ENCODE measurements around the gene RNF157.

The RNF157 gene

DNA sequence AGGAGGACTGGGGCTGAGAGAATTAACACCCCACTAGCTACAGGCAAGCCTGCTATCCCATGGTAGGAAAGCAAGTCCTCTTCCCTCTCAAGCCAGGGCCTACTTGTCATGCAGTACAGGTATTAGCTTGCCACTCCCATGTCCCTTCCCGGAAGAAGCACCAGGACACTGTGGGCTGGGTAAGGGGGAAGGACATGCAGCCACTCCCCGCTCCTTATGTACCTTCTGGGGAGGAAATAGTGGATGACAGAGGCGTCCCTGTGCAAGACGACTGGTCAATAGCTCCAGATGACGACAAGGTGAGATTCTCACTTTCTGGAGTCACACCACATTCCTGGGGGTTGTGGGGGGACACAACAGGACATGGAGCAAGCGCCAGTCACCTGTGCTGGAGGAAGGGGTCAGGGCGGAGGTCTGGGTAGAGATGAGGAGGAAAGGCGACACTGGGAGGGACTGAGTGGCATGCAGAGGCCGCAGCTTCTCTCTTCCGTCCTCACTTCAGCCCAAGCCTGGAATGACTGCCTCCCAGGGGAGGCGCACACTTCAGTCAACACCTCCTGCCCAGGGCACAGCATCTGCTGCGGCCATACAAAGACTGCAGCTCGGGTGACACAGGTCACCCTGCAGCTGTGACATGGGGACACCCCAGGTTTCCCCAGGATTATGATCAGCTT, 84.2 kb downstream of the RNF157 start:
- DNase-seq (ENCODE audit: low spot score) = no peak

DNA sequence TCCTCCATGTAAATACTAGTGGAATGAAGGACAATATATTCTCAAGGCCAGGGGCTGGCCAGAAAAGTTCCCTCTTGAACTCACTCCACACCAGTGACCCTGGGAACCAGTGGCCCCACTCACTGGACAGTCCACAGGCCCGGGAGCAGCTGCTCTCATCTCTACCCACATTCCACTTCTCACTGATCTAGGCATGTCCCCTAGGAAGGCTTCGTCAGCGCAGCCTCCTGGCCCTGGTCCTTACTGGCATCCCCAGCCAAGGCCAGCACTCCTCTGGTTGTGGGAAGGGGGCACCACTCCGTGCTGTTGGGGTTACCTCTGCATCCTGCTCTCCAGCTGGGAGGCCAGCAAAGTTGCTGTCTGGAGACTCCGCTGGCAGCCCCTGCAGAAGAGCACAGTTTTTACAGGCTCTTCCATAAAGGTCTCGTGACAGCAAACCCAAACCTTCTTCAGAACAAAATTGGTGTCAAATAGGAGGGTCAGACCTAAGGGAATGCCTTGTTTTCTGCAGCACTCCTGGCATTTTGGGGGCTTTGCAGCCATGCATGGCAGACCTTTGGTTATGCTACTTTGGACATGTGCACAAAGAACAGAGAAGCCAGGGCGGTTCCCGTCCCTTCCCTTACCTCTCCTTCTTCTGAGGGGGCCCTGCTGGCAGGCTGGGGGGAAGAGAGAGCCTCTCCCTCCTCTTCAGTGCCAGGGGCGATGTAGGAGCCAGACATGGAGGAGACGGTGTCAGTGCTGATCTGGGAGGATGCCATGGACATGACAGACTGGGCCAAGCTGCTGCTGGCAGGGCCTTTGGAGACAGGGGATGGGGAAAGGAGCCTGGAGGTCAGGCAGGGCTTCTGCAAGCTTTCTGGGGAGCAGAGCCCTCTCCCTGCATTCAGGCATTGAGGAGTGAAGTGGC, 85.1 kb downstream of the RNF157 start:
- DNase-seq (ENCODE audit: low spot score) = no peak

GRCh38 chr17:76154292-76154691, 86.0 kb downstream of the RNF157 start:
- no peak for DNase-seq (ENCODE audit: low spot score)

GRCh38 chr17:76153640-76154039, 86.7 kb downstream of the RNF157 start:
- DNase-seq (ENCODE audit: low spot score) = no peak

- DNase-seq (ENCODE audit: low spot score) = no peak
Measured at GRCh38 chr17:76153202-76153601, 87.1 kb downstream of the RNF157 start.

- DNase-seq (ENCODE audit: low spot score) = no peak
Measured at GRCh38 chr17:76152591-76152990, 87.7 kb downstream of the RNF157 start.

GRCh38 chr17:76151896-76152454, 88.3 kb downstream of the RNF157 start:
- no peak for DNase-seq (ENCODE audit: low spot score)

- no peak for DNase-seq (ENCODE audit: low spot score)
Measured at GRCh38 chr17:76150712-76151622, 89.3 kb downstream of the RNF157 start.

GRCh38 chr17:76149214-76149613, 91.1 kb downstream of the RNF157 start:
- DNase-seq (ENCODE audit: low spot score) = no peak

DNA sequence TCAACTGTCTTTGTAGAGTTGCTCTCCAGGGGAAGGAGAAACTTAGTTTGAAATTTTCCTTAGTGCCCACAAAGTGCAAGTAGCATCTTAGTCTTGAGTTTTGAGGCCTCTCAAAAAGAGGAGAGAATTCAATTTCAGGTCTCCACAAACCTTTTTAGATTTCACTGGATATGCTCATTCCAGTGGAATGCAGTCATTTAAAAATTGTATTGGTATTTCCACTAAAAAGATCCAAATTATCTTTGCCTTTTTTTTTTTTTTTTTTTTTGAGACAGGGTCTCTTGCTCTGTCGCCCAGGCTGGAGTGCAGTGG, 92.3 kb downstream of the RNF157 start:
- DNase-seq (ENCODE audit: low spot score) = no peak

DNA sequence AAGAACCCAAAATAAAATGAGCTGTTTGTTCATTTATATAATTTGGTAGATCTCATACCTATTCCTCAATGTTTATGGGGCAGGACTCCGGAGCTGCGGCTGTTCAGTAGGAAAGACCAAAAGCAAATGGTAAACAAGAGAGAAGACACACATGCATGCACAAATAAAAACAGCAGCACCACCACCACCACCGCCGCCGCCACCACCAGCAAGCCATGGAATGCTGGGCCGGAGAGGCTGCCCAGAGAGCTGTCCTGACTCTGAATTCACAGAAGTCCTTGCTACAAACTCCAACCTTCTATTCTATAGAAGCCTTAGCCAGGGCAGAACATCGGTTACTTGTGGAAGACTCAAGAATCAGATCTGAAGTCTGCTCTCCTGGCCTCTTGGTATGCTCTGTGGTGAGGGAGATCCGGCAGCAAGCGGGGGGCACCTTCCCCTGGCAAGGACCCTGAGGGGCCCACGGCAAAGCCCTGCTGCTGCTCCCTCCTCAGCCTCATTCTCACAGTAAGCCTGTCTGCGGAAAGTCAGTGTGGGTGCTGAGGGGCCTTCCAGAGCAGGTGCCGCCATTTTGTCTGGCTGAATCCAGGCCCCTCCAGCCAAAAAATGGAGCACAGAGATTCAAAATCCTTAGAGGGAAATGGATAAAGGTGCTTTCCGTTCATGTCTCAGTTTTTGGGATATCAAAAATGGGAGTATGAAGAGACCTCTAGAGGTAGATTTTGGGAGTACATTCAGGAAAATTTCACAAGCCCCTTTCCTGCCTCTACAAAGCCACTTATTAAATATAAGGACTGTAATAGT, 92.9 kb downstream of the RNF157 start:
- no peak for DNase-seq (ENCODE audit: low spot score)

DNA sequence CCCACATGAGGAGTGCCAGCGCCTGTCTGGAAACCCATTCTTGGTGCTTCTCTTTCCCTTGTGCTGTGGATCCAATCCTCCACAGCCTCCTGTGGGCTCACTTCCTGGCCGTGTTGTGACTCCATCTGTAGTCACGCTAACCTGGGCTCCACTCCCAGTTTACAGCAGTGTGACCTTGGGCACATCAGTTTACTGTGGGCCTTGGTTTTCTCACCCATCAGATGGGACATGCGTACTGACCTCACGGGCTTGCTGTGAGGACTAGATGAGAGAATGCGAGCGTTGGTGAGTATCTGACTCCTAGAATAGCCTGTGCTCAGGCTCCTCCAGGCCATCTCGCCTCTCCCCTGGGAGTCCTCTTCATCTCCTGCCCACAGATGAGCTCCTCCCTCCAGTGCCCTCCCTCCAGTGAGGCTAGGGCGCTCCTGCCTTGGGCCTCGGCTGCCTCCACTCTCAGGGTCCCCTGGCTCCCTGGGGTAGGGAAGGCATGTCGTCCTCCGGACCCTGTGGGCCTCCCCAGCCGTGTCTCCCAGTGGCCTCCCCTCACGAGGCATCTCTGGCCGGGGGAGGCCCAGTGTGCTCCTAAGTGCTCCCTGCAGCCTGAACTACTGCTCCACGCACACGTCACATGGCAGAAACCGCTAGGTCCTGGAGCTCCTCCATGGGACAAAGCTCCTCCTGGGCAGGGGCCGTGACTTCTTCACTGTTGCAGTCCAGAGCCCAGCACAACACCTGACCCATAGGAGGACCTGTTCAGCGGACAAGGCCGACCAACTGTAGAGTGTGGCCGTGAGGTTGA, 94.0 kb downstream of the RNF157 start:
- DNase-seq (ENCODE audit: low spot score) = no peak

DNA sequence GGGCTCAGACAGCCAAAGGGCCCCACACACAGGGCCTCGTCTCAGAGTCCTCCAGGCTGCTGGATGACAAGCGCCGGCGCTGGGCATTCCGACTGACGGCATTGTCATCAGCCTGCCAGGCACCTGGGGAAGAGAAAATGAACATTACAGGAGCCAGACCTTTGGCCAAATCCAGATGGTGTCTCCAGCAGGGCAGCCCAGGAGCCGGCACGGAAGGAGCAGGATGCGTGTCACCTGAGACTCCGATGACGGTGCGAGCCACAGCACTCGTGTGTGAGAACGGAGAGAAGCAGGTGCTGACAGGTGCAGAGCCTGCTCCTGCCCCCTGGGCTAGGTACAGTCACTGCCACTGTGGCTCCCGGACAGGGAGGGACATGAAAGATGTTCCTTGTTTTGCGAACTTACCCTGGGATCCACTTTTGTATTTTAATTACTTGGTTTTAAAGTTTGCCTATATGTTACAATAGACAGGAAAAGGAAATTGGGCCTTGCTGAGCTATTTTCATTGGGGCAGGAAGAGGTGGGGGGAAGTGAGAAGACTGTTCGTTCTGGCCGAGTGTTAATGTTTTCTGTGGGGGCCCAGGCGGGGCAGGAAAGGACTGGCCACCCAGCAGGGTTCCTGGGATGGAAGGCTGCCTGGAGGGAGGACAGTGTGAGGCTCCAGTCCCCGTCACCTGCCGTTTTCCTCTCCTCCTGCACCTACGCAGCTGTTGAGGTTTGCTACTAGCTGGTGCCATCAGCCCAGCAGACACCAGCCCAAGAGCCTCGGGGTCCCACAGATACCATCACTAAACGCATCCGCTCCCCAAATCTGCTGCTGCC, 94.9 kb downstream of the RNF157 start:
- no peak for DNase-seq (ENCODE audit: low spot score)

DNA sequence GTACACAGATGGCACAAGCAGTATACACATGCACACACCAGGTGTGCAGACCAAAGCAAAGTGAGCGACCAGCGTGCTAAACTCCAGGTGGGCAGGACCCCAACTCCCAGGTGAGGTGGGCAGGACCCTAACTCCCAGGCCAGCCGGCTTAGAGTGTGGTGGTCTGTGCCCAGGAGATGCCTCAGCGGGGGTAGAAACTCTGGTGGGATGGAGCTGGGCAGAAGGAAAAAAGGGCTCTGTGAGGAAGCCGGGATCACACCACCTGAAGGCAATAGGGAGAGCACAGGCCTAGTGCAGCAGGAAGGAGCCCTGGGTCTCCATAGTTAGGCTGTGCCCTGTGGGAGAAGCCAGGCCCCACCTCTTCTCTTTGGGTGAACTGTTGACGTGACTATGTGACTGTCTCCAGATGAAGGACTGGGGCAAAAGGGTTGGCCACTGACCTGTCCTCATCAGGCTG, 97.7 kb downstream of the RNF157 start:
- no peak for DNase-seq (ENCODE audit: low spot score)

GRCh38 chr17:76142039-76142584, 98.2 kb downstream of the RNF157 start:
- DNase-seq (ENCODE audit: low spot score) = no peak

DNA sequence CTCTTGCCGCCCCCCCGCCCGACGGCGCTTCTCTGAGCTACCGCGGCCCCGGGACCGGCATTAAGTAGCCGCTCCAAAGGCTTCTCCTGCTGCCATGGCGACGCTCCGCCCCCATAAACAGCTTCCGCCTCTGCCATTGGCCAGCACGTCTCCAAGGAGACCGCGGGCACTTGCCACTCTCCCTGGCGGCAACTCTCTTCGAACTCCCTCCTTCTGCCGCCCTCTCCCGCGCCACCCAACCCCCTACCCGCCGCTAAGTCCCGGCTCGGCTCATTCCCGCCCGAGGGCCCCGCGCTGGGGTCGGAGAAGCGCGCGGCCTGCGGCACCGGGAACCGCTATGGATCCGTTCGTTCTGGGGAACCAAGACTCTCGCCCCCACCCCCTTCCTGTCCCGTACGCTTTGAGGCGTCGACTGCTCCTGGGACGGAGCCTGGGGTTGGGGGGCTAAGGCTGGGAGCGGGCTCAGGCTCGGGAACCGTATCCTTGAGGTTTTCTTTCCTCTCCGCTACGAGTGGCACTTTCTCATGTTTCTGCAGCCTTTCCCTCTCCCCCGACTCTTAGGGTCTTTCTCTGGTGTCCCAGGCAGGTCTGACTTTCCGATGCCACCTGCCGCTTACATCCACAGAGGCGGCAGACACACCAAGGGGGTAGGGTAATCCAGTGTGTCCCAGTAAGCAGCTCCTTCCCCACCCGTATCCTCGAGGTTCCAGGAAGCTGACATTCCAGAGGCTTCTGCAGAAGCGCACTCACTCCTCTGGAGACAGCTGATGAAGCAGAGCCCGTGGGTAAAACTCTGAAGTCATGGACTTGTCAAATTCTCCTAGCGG, 98.9 kb downstream of the RNF157 start, which contains the start of gene FOXJ1:
Gene FOXJ1 (minus strand): TSS at position 34 of the 827 bp plus-strand sequence. CDS start 850 bp downstream, outside the sequence.
- DNase-seq (ENCODE audit: low spot score) = peak; percentile 100

DNA sequence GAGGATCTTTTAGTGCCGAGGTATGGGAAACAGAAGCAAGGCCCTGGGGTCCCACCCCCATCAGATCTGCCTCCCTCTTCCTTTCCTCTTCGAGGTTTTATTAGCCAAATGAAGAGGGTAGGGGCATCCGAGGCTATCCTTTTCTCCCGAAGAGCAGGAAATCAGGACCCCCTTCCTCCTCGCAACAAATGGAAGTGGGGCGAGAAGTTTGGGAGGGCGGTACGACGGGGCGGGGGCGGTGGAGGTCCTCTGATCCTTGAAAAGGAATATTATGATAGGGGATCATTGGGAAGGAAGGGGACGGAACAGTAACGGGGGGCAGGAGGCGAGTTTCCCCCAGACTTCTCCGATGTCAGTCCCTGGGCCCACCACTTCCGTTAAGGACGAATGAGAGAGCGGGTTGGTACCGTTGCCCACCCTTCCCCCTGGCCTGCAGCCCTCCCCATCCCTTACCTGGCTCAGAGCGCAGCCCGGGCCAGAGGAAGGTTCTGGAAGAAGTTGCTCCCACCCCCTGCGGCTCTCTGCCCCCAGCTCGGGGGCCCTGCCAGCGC, 99.6 kb downstream of the RNF157 start:
- DNase-seq (ENCODE audit: low spot score) = no peak

Measured in iPS-NIHi11 (cell line).